ENCODE data around the gene KRTAP4-4. TPM values are rescaled to one million over a fixed set of nuclear protein-coding genes. Genes with fewer than 3 reads are reported as not detected.
"Not testable (repeated sequence)": the region's sequence is repeated elsewhere in the genome, so short reads cannot be mapped to it uniquely, and the experiment has no call there.

Gene KRTAP4-4
- total RNA-seq, 1 experiment from 2014 or later, result not detected

- peaks cover 10% of the 10 kb centered on the region for H3K4me1 Mint-ChIP-seq
- H3K27ac Mint-ChIP-seq, result no peak overlapping the region
- CTCF ChIA-PET, result no interaction called here
- no peak for DNase-seq (ENCODE audit: low spot score)
- peaks cover 5% of the 10 kb centered on the region for H3K36me3 Mint-ChIP-seq
- peaks cover 29% of the 10 kb centered on the region for H3K9me3 Mint-ChIP-seq
- no peak overlapping the region for H3K4me3 Mint-ChIP-seq
- H3K27me3 Mint-ChIP-seq (ENCODE audit: low read depth), result peaks cover 4% of the 10 kb centered on the region; the same call in 1 of the 2 replicates
- TF ChIP-seq CDX4 (CRISPR knock-in tag; IDR thresholded peaks at IDR 0.05; ENCODE audit: borderline replicate concordance) (no peak), GRHL2 (CRISPR knock-in tag; IDR thresholded peaks at IDR 0.05; ENCODE audit: insufficient replicate concordance, severe bottlenecking) (no peak), CREB1 (CRISPR knock-in tag; IDR thresholded peaks at IDR 0.05) (no peak), ZSCAN18 (CRISPR knock-in tag; IDR thresholded peaks at IDR 0.05) (no peak), E2F5 (CRISPR knock-in tag; IDR thresholded peaks at IDR 0.05) (no peak), ZNF263 (CRISPR knock-in tag; IDR thresholded peaks at IDR 0.05; ENCODE audit: low read depth) (no peak), IRF2 (CRISPR knock-in tag; IDR thresholded peaks at IDR 0.05; ENCODE audit: borderline replicate concordance, low read depth) (no peak), FOXP1 (CRISPR knock-in tag; IDR thresholded peaks at IDR 0.05; ENCODE audit: borderline replicate concordance) (no peak), USF1 (CRISPR knock-in tag; IDR thresholded peaks at IDR 0.05) (no peak), NFATC4 (CRISPR knock-in tag; IDR thresholded peaks at IDR 0.05) (no peak), NR1H2 (CRISPR knock-in tag; IDR thresholded peaks at IDR 0.05) (no peak), PRDM15 (CRISPR knock-in tag; IDR thresholded peaks at IDR 0.05) (no peak), GABPB1 (CRISPR knock-in tag; IDR thresholded peaks at IDR 0.05) (no peak), GTF2I (CRISPR knock-in tag; conservative IDR thresholded peaks at IDR 0.05) (no peak), ELF4 (CRISPR knock-in tag; IDR thresholded peaks at IDR 0.05; ENCODE audit: low read depth) (no peak)
- POLR2A ChIA-PET, result no interaction called here
- no peak for ATAC-seq
These were observed 35.5 kb downstream of the KRTAP4-4 start for GRCh38 chr17:41125064-41125463.

GRCh38 chr17:41123991-41124371 lies 36.6 kb downstream of the KRTAP4-4 start, which contains the start of gene KRTAP4-12:
Gene KRTAP4-12, minus strand, starts transcription at chr17:41124182. Its CDS starts 60 bp downstream, at chr17:41124122.
- POLR2A ChIA-PET; H3K4me3 Mint-ChIP-seq; H3K27me3 Mint-ChIP-seq (ENCODE audit: low read depth); ATAC-seq; CTCF ChIA-PET; DNase-seq (ENCODE audit: low spot score); H3K36me3 Mint-ChIP-seq: not testable (repeated sequence)
- TF ChIP-seq ZNF423 (CRISPR knock-in tag; IDR thresholded peaks at IDR 0.05), result peak; percentile 78
- Mint-ChIP-seq H3K4me1 (peaks cover 10% of the 10 kb centered on the region), H3K9me3 (peaks cover 29% of the 10 kb centered on the region), H3K27ac (0 out of 2 replicates have a peak within 1 kb of the TSS, but pooled peaks have one; percentile 15)

GRCh38 chr17:41123292-41123990 lies 37.1 kb downstream of the KRTAP4-4 start:
- Mint-ChIP-seq H3K9me3 (peaks cover 29% of the 10 kb centered on the region), H3K27ac (0 out of 2 replicates have a peak overlapping the region, but pooled peaks have one; percentile 15), H3K4me1 (peaks cover 14% of the 10 kb centered on the region)
- ATAC-seq; H3K36me3 Mint-ChIP-seq; DNase-seq (ENCODE audit: low spot score); H3K27me3 Mint-ChIP-seq (ENCODE audit: low read depth); CTCF ChIA-PET; POLR2A ChIA-PET; H3K4me3 Mint-ChIP-seq: not testable (repeated sequence)
